Thyroid gland (tissue), 4 donors: ENCODE measurements around the gene LRP1. TPM values are rescaled to one million over a fixed set of nuclear protein-coding genes. Genes with fewer than 3 reads are reported as not detected.

ENCODE experiments used
- DNase-seq, 2 donors: peaks; one replicate each; pipeline ENCODE4 v3.0.0-alpha.2; 2019
- H3K27ac ChIP-seq, 3 donors: fragments of 200-600 bp; sonication (generic); 1 replicate in 2 of 3; 2 replicates in 1 of 3; pipeline ENCODE4 v1.5.1; 2016 to 2019; ENCODE audit warnings: mild to moderate bottlenecking in 1 of 3, moderate library complexity in 1 of 3
- H3K27me3 ChIP-seq: fragments of 200-600 bp; sonication (generic); one replicate; pipeline ENCODE4 v1.5.1; 2019
- H3K36me3 ChIP-seq, 2 donors: fragments of 200-600 bp; sonication (generic); one replicate each; pipeline ENCODE4 v1.5.1; 2016 to 2019
- H3K4me1 ChIP-seq, 2 donors: fragments of 200-600 bp; sonication (generic); one replicate each; pipeline ENCODE4 v1.5.1; 2017 to 2019
- H3K4me3 ChIP-seq, 3 donors: fragments of 200-600 bp; sonication (generic); replicated peaks in 1 of 3; 1 replicate in 2 of 3; 2 replicates in 1 of 3; pipeline ENCODE4 v1.5.1; 2016; ENCODE audit warnings: mild to moderate bottlenecking in 1 of 3
- H3K9me3 ChIP-seq: fragments of 200-600 bp; sonication (generic); one replicate; pipeline ENCODE4 v1.5.1; 2017
- CTCF ChIP-seq, 6 experiments: fragments of 200-600 bp in 3 of 6; fragments of 450-650 bp in 3 of 6; sonication (generic) in 3 of 6; IDR thresholded peaks; one replicate each; pipeline ENCODE4 v1.5.1; 2016 to 2019; ENCODE audit warnings: antibody characterized with exemption in 6 of 6, mild to moderate bottlenecking in 2 of 6, inconsistent platforms in 1 of 6, moderate library complexity in 1 of 6
- POLR2A ChIP-seq, 2 donors: fragments of 450-650 bp; IDR thresholded peaks; one replicate each; pipeline ENCODE4 v1.6.1; 2017; ENCODE audit warnings: antibody characterized with exemption in 2 of 2, mild to moderate bottlenecking in 2 of 2, moderate library complexity in 1 of 2
- WGBS, 2 donors: methylation state at CpG; one replicate each; pipeline ENCODE4 v1.1.5; 2017; 5-methylcytosine and 5-hydroxymethylcytosine counted together
- intact Hi-C: fragments of 100-400 bp; cut with DNase I; formaldehyde crosslinking; loops from one replicate; pipeline ENCODE4 v1.15.1; 2023
- total RNA-seq, 4 donors: library from RNA; depleted of rRNA; stranded (reverse); fragments of >200 nt; gene quantifications; one replicate each; pipeline ENCODE4 v1.2.3, GENCODE V29; 2016

The LRP1 gene
- total RNA-seq, 4 donors from 2014 or later, result 98.5 to 161 (median 118) TPM

GRCh38 chr12:57088354-57089270 lies 39.7 kb upstream of the LRP1 start, which contains the start of gene NAB2:
Gene NAB2 (plus strand): TSS chr12:57089114. CDS start chr12:57089272, 158 bp downstream.
- peaks cover 13 to 14% of the 10 kb centered on the region in 2 donors for H3K36me3 ChIP-seq
- 0 to 1% methylated on average over 26 to 30 of the region's 91 CpGs for WGBS, 2 donors
- peak; percentile 98 for DNase-seq

GRCh38 chr12:57089271-57090245 lies 38.7 kb upstream of the LRP1 start:
- H3K9me3 ChIP-seq, result no peaks in the 10 kb centered on the region
- peak overlapping the region; percentile 82 to 93 (median 85) for H3K27ac ChIP-seq
- H3K4me1 ChIP-seq, result peaks cover 28 to 55% of the 10 kb centered on the region in 2 donors
- 1 to 3% methylated on average over 39 to 44 of the region's 45 CpGs for WGBS, 2 donors
- peak; percentile 86 to 92 for DNase-seq
- intact Hi-C loops, result no loop called here
- H3K36me3 ChIP-seq, result peaks cover 14% of the 10 kb centered on the region in 2 donors
- peak overlapping the region; percentile 72 to 84 (median 80) for H3K4me3 ChIP-seq
- TF ChIP-seq CTCF (IDR thresholded peaks at IDR 0.05) (no peak), POLR2A (IDR thresholded peaks at IDR 0.05) (peak in 1 of 2 donors; percentile 64)
- no peaks in the 10 kb centered on the region for H3K27me3 ChIP-seq

More at GRCh38 chr12:57088354-57089270, 39.7 kb upstream of the LRP1 start, which contains the start of gene NAB2:
- TF ChIP-seq CTCF (IDR thresholded peaks at IDR 0.05) (no peak), POLR2A (IDR thresholded peaks at IDR 0.05) (peak; percentile 84 to 88)
- H3K27me3 ChIP-seq, result no peaks in the 10 kb centered on the region
- peak within 1 kb of the TSS; percentile 72 to 84 (median 80) for H3K4me3 ChIP-seq
- H3K27ac ChIP-seq, result peak within 1 kb of the TSS; percentile 98 to 100 (median 99)
- intact Hi-C loops, result no loop called here
- peaks cover 28 to 46% of the 10 kb centered on the region in 2 donors for H3K4me1 ChIP-seq
- H3K9me3 ChIP-seq, result no peaks in the 10 kb centered on the region

- peaks cover 23% of the 10 kb centered on the region in 2 donors for H3K36me3 ChIP-seq
- H3K9me3 ChIP-seq, result no peaks in the 10 kb centered on the region
- H3K27me3 ChIP-seq, result no peaks in the 10 kb centered on the region
- H3K4me3 ChIP-seq, result peak overlapping the region in 1 of 3 donors; percentile 80
- WGBS, 2 donors, result 55 to 65% methylated on average over 6 of the region's 6 CpGs
- no peak for TF ChIP-seq CTCF (IDR thresholded peaks at IDR 0.05)
- H3K4me1 ChIP-seq, result peaks cover 28 to 54% of the 10 kb centered on the region in 2 donors
- H3K27ac ChIP-seq, result peak overlapping the region; percentile 82 to 93 (median 85)
- DNase-seq, result no peak
- intact Hi-C loops, result no loop called here
These were observed 37.8 kb upstream of the LRP1 start for GRCh38 chr12:57090490-57090889.

- Histone ChIP-seq H3K4me3 (peak overlapping the region in 1 of 3 donors; percentile 80), H3K27ac (peak overlapping the region in 2 of 3 donors; percentile 82 to 93), H3K4me1 (peaks cover 25 to 48% of the 10 kb centered on the region in 2 donors), H3K9me3 (no peaks in the 10 kb centered on the region), H3K36me3 (peaks cover 27 to 29% of the 10 kb centered on the region in 2 donors), H3K27me3 (no peaks in the 10 kb centered on the region)
- DNase-seq, result no peak
- intact Hi-C loops, result no loop called here
- TF ChIP-seq POLR2A (IDR thresholded peaks at IDR 0.05) (no peak), CTCF (IDR thresholded peaks at IDR 0.05) (no peak)
- 66 to 75% methylated on average over 20 to 22 of the region's 22 CpGs for WGBS, 2 donors
These were observed 37.2 kb upstream of the LRP1 start for GRCh38 chr12:57090924-57091637.
